Thyroid gland (tissue), 4 donors: Measurements from ENCODE around the gene CCDC121. TPM values are rescaled to one million over a fixed set of nuclear protein-coding genes. Genes with fewer than 3 reads are reported as not detected.
"Not testable (repeated sequence)": the region's sequence is repeated elsewhere in the genome, so short reads cannot be mapped to it uniquely, and the experiment has no call there.

ENCODE experiments used
- DNase-seq, 2 donors: peaks; one replicate each; pipeline ENCODE4 v3.0.0-alpha.2; 2019
- H3K27ac ChIP-seq, 3 donors: fragments of 200-600 bp; sonication (generic); 1 replicate in 2 of 3; 2 replicates in 1 of 3; pipeline ENCODE4 v1.5.1; 2016 to 2019; ENCODE audit warnings: mild to moderate bottlenecking in 1 of 3, moderate library complexity in 1 of 3
- H3K27me3 ChIP-seq: fragments of 200-600 bp; sonication (generic); one replicate; pipeline ENCODE4 v1.5.1; 2019
- H3K36me3 ChIP-seq, 2 donors: fragments of 200-600 bp; sonication (generic); one replicate each; pipeline ENCODE4 v1.5.1; 2016 to 2019
- H3K4me1 ChIP-seq, 2 donors: fragments of 200-600 bp; sonication (generic); one replicate each; pipeline ENCODE4 v1.5.1; 2017 to 2019
- H3K4me3 ChIP-seq, 3 donors: fragments of 200-600 bp; sonication (generic); replicated peaks in 1 of 3; 1 replicate in 2 of 3; 2 replicates in 1 of 3; pipeline ENCODE4 v1.5.1; 2016; ENCODE audit warnings: mild to moderate bottlenecking in 1 of 3
- H3K9me3 ChIP-seq: fragments of 200-600 bp; sonication (generic); one replicate; pipeline ENCODE4 v1.5.1; 2017
- CTCF ChIP-seq, 6 experiments: fragments of 200-600 bp in 3 of 6; fragments of 450-650 bp in 3 of 6; sonication (generic) in 3 of 6; IDR thresholded peaks; one replicate each; pipeline ENCODE4 v1.5.1; 2016 to 2019; ENCODE audit warnings: antibody characterized with exemption in 6 of 6, mild to moderate bottlenecking in 2 of 6, inconsistent platforms in 1 of 6, moderate library complexity in 1 of 6
- POLR2A ChIP-seq, 2 donors: fragments of 450-650 bp; IDR thresholded peaks; one replicate each; pipeline ENCODE4 v1.6.1; 2017; ENCODE audit warnings: antibody characterized with exemption in 2 of 2, mild to moderate bottlenecking in 2 of 2, moderate library complexity in 1 of 2
- WGBS, 2 donors: methylation state at CpG; one replicate each; pipeline ENCODE4 v1.1.5; 2017; 5-methylcytosine and 5-hydroxymethylcytosine counted together
- intact Hi-C: fragments of 100-400 bp; cut with DNase I; formaldehyde crosslinking; loops from one replicate; pipeline ENCODE4 v1.15.1; 2023
- total RNA-seq, 4 donors: library from RNA; depleted of rRNA; stranded (reverse); fragments of >200 nt; gene quantifications; one replicate each; pipeline ENCODE4 v1.2.3, GENCODE V29; 2016

The CCDC121 gene
- total RNA-seq, 4 donors from 2014 or later = 7.2 to 9.9 (median 8.0) TPM

DNA sequence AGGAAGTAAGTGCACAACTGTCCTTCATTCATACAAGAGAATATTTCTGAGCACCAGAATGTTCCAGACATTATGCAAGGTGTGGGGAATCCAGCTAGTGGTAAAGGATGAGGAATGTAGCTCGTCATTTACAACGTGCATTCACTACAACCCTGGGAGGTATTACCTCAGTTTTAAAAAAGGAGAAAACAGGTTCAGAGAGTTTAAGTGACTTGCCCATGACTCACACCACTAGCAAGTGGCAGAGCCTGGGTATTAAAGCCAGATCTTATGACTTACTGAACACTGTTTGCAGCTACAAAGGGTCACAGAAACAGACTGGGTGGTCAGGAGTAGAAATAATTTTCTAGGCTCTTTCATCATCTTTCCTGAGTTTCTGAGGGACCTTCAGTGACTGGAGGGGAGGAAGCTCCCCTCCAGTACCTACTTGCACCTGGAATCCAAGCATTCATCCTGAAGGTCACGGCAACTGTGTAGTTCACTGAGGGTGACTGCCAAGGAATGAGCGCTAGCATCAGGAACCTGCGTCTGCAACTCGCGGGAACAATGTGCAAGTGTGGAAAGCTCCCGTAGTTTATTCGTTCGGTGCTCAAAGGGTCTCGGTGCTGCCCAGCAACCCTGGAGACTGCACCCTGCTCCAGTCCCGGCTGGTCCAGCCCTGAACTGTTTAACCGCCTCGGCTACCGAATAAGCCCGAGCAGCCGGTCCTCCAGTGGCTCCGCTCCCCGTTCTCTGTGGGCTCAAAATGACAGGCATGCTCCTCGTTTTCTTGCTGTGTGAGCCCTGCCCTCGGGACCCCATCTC lies 647 bp downstream of the CCDC121 start:
- Histone ChIP-seq H3K4me1 (peaks cover 19 to 26% of the 10 kb centered on the region in 2 donors), H3K27ac (peak overlapping the region in 2 of 3 donors; percentile 61 to 89), H3K27me3 (no peaks in the 10 kb centered on the region), H3K4me3 (peak overlapping the region; percentile 45 to 69 (median 62)), H3K9me3 (no peaks in the 10 kb centered on the region), H3K36me3 (peaks cover 6 to 8% of the 10 kb centered on the region in 2 donors)
- WGBS, 2 donors = 5 to 20% methylated on average over 5 to 15 of the region's 21 CpGs
- no peak for DNase-seq
- TF ChIP-seq CTCF (IDR thresholded peaks at IDR 0.05) (no peak), POLR2A (IDR thresholded peaks at IDR 0.05) (no peak)
- intact Hi-C loops = no loop called here

GRCh38 chr2:27626921-27627320 lies 1.9 kb downstream of the CCDC121 start:
- peak overlapping the region in 2 of 3 donors; percentile 38 to 46 for H3K27ac ChIP-seq
- intact Hi-C loops, DNase-seq, H3K27me3 ChIP-seq, H3K9me3 ChIP-seq, H3K4me3 ChIP-seq: not testable (repeated sequence)
- H3K4me1 ChIP-seq = peaks cover 19 to 26% of the 10 kb centered on the region in 2 donors
- H3K36me3 ChIP-seq = peaks cover 9 to 14% of the 10 kb centered on the region in 2 donors
- 62 to 68% methylated on average over 3 of the region's 3 CpGs for WGBS, 2 donors

GRCh38 chr2:27626323-27626722 lies 2.5 kb downstream of the CCDC121 start:
- not testable (repeated sequence) for H3K4me3 ChIP-seq
- WGBS, 2 donors = 59 to 60% methylated on average over 1 of the region's 1 CpG

GRCh38 chr2:27624943-27625342 lies 3.9 kb downstream of the CCDC121 start:
- TF ChIP-seq POLR2A (IDR thresholded peaks at IDR 0.05) (no peak), CTCF (IDR thresholded peaks at IDR 0.05) (no peak)
- Histone ChIP-seq H3K9me3 (no peaks in the 10 kb centered on the region), H3K36me3 (peaks cover 14 to 22% of the 10 kb centered on the region in 2 donors), H3K27ac (no peak overlapping the region), H3K27me3 (no peaks in the 10 kb centered on the region), H3K4me1 (peaks cover 18 to 25% of the 10 kb centered on the region in 2 donors), H3K4me3 (no peak overlapping the region)
- intact Hi-C loops = no loop called here
- DNase-seq = no peak

More at GRCh38 chr2:27626323-27626722, 2.5 kb downstream of the CCDC121 start:
- DNase-seq, H3K9me3 ChIP-seq, intact Hi-C loops, H3K27me3 ChIP-seq: not testable (repeated sequence)
- Histone ChIP-seq H3K4me1 (peaks cover 19 to 26% of the 10 kb centered on the region in 2 donors), H3K27ac (peak overlapping the region in 2 of 3 donors; percentile 38 to 46), H3K36me3 (peaks cover 14 to 15% of the 10 kb centered on the region in 2 donors)

GRCh38 chr2:27622921-27623384 lies 5.9 kb downstream of the CCDC121 start:
- Histone ChIP-seq H3K9me3 (no peaks in the 10 kb centered on the region), H3K4me3 (no peak overlapping the region), H3K4me1 (peaks cover 7 to 17% of the 10 kb centered on the region in 2 donors), H3K36me3 (peaks cover 26 to 34% of the 10 kb centered on the region in 2 donors), H3K27me3 (no peaks in the 10 kb centered on the region), H3K27ac (no peak overlapping the region)
- TF ChIP-seq CTCF (IDR thresholded peaks at IDR 0.05) = no peak
- TF ChIP-seq POLR2A (IDR thresholded peaks at IDR 0.05) = no peak
- intact Hi-C loops = no loop called here
- no peak for DNase-seq
- WGBS, 2 donors = 92 to 93% methylated on average over 3 of the region's 3 CpGs

DNA sequence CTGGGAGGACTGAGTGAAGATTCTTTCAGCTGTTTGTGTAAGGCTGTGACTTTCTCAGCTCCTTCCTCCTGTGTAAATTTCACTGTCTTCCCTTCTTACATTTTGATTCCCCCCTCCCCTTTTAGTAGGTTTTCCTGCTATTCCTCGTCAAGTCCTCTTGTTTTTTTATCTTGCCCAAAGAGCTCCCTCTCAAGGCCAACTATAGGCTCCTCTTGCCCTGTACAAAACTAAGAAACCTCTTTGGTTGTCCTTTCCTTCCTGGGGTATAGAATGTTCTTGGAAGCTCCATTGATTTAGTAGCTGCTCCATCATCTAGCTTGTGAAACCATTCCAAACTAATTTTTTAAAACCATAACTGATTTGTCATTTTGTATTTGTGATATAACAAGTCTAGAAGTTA lies 7.3 kb downstream of the CCDC121 start:
- H3K27me3 ChIP-seq = no peaks in the 10 kb centered on the region
- intact Hi-C loops = no loop called here
- WGBS, 2 donors = 83 to 94% methylated on average over 1 of the region's 1 CpG
- H3K4me1 ChIP-seq = peaks cover 5% of the 10 kb centered on the region in 2 donors
- H3K36me3 ChIP-seq = peaks cover 33 to 47% of the 10 kb centered on the region in 2 donors
- no peak for DNase-seq
- H3K9me3 ChIP-seq = no peaks in the 10 kb centered on the region
- H3K27ac ChIP-seq = no peak overlapping the region
- no peak overlapping the region for H3K4me3 ChIP-seq
- TF ChIP-seq CTCF (IDR thresholded peaks at IDR 0.05) = no peak
- no peak for TF ChIP-seq POLR2A (IDR thresholded peaks at IDR 0.05)
